Bronchial epithelial cell (primary cell): ENCODE data around the gene FRMD3. TPM values are rescaled to one million over a fixed set of nuclear protein-coding genes. Genes with fewer than 3 reads are reported as not detected.

Experiments
- DNase-seq: peaks from one replicate; pipeline ENCODE4 v3.0.0-alpha.2; 2010; ENCODE audit warnings: low read depth
- FAIRE-seq: peaks from 2 replicates; lab custom pipeline; 2011; peaks lifted over from hg19 to GRCh38; lab: Jason Lieb, UNC
- H3K27me3 ChIP-seq: 2 replicates; pipeline ENCODE4 v1.5.1; 2011; ENCODE audit warnings: low read length; ENCODE audit not compliant: control insufficient read depth, insufficient read depth
- H3K36me3 ChIP-seq: 2 replicates; pipeline ENCODE4 v1.5.1; 2011; ENCODE audit warnings: low read length; ENCODE audit not compliant: control insufficient read depth, insufficient read depth
- H3K4me3 ChIP-seq: 2 replicates; pipeline ENCODE4 v1.5.1; 2011; ENCODE audit warnings: mild to moderate bottlenecking, low read depth, low read length, control low read depth
- CTCF ChIP-seq: IDR thresholded peaks from 2 replicates; pipeline ENCODE4 v1.5.1; 2011; ENCODE audit warnings: mild to moderate bottlenecking, moderate library complexity, low read length, control low read depth, inconsistent platforms; ENCODE audit not compliant: insufficient read depth, severe bottlenecking
- total RNA-seq: library from RNA; depleted of rRNA; stranded (reverse); fragments of >200 nt; gene quantifications from 2 replicates; pipeline ENCODE4 v1.2.1, GENCODE V29; 2014

FRMD3 gene
- total RNA-seq, 1 donor from 2014 or later: under 0.01 TPM

GRCh38 chr9:83281306-83282255 lies 256.6 kb downstream of the FRMD3 start:
- TF ChIP-seq CTCF: no peak
- peak; percentile 82 for DNase-seq
- Histone ChIP-seq H3K27me3 (no peaks in the 10 kb centered on the region), H3K4me3 (no peak overlapping the region), H3K36me3 (no peaks in the 10 kb centered on the region)
- FAIRE-seq: no peak

GRCh38 chr9:83280790-83281189 lies 257.4 kb downstream of the FRMD3 start:
- TF ChIP-seq CTCF: no peak
- no peak overlapping the region for H3K4me3 ChIP-seq
- no peak for FAIRE-seq
- no peaks in the 10 kb centered on the region for H3K27me3 ChIP-seq
- no peaks in the 10 kb centered on the region for H3K36me3 ChIP-seq
- DNase-seq: no peak

GRCh38 chr9:83280268-83280667 lies 257.9 kb downstream of the FRMD3 start:
- DNase-seq: peak; percentile 69
- no peak overlapping the region for H3K4me3 ChIP-seq
- H3K27me3 ChIP-seq: no peaks in the 10 kb centered on the region
- H3K36me3 ChIP-seq: no peaks in the 10 kb centered on the region
- FAIRE-seq: no peak
- no peak for TF ChIP-seq CTCF

- FAIRE-seq: no peak
- Histone ChIP-seq H3K4me3 (no peak overlapping the region), H3K27me3 (no peaks in the 10 kb centered on the region), H3K36me3 (no peaks in the 10 kb centered on the region)
- no peak for TF ChIP-seq CTCF
- no peak for DNase-seq
Observed at GRCh38 chr9:83274787-83275186, 263.4 kb downstream of the FRMD3 start.

GRCh38 chr9:83271665-83272071 lies 266.5 kb downstream of the FRMD3 start:
- H3K27me3 ChIP-seq: no peaks in the 10 kb centered on the region
- FAIRE-seq (no peak), DNase-seq (no peak)
- no peak for TF ChIP-seq CTCF
- no peak overlapping the region for H3K4me3 ChIP-seq
- no peaks in the 10 kb centered on the region for H3K36me3 ChIP-seq
